Endothelial cell of umbilical vein (primary cell): ENCODE results near the gene SMARCE1. TPM values are rescaled to one million over a fixed set of nuclear protein-coding genes. Genes with fewer than 3 reads are reported as not detected.

Experiments
- BruUV-seq: library from RNA; stranded (reverse); fragments of 400-500 nt; replicated peaks from 2 replicates; lab custom pipeline; 2021; lab: Mats Ljungman, UMichigan
- CTCF ChIA-PET: fragments of 300-600, 350-600 bp; sonication (Branson Sonifier 250); formaldehyde crosslinking; loops from one replicate; lab custom pipeline; 2021; ENCODE audit warnings: antibody characterized with exemption, inconsistent platforms; lab: Charles Lee
- POLR2A ChIA-PET: fragments of 300-600, 350-600 bp; sonication (Branson Sonifier 250); formaldehyde crosslinking; loops from one replicate; lab custom pipeline; 2021; ENCODE audit warnings: antibody characterized with exemption, inconsistent platforms; lab: Charles Lee
- DNase-seq: peaks from one replicate; pipeline ENCODE4 v3.0.0-alpha.2; 2011; ENCODE audit warnings: low read depth, low spot score
- FAIRE-seq: peaks from 2 replicates; lab custom pipeline; 2011; peaks lifted over from hg19 to GRCh38; lab: Jason Lieb, UNC
- H2AFZ ChIP-seq: 2 replicates; pipeline ENCODE4 v1.6.0; 2012; ENCODE audit warnings: low read depth, low read length, control low read depth, inconsistent platforms
- H3K27ac ChIP-seq: 2 replicates; pipeline ENCODE4 v1.5.1; 2011; ENCODE audit warnings: low read depth, mild to moderate bottlenecking, control low read depth, low read length, moderate library complexity; ENCODE audit not compliant: insufficient read depth
- H3K27me3 ChIP-seq, 2 experiments: 2 replicates each; pipeline versions ENCODE4 v1.6.0 to v1.6.1; 2011; ENCODE audit warnings: low read length in 2 of 2, mixed read lengths in 1 of 2; ENCODE audit not compliant: control insufficient read depth in 2 of 2, insufficient read depth in 2 of 2
- H3K36me3 ChIP-seq, 2 experiments: 2 replicates in 1 of 2; 3 replicates in 1 of 2; pipeline ENCODE4 v1.5.1; 2011; ENCODE audit warnings: low read length in 2 of 2, mild to moderate bottlenecking in 1 of 2, moderate library complexity in 1 of 2; ENCODE audit not compliant: control insufficient read depth in 2 of 2, insufficient read depth in 2 of 2; ENCODE audit errors: extremely low read depth in 1 of 2
- H3K4me1 ChIP-seq: 3 replicates; pipeline ENCODE4 v1.5.1; 2011; ENCODE audit warnings: mild to moderate bottlenecking, low read length; ENCODE audit not compliant: control insufficient read depth, insufficient read depth; ENCODE audit errors: extremely low read depth
- H3K4me2 ChIP-seq: 2 replicates; pipeline ENCODE4 v1.6.1; 2011; ENCODE audit warnings: low read length, control low read depth, mixed read lengths; ENCODE audit not compliant: insufficient read depth
- H3K4me3 ChIP-seq, 3 experiments: fragments of 200-600 bp in 1 of 3; sonication (generic), shearing (Covaris generic) in 1 of 3; replicated peaks in 1 of 3; 2 replicates each; pipeline ENCODE4 v1.5.1; 2011 to 2016; ENCODE audit warnings: control low read depth in 3 of 3, low read length in 3 of 3, mild to moderate bottlenecking in 2 of 3, inconsistent platforms in 1 of 3, low read depth in 1 of 3, moderate library complexity in 1 of 3; ENCODE audit not compliant: insufficient read depth in 1 of 3
- H3K79me2 ChIP-seq: 2 replicates; pipeline ENCODE4 v1.6.0; 2012; ENCODE audit warnings: low read length, inconsistent platforms; ENCODE audit not compliant: control insufficient read depth, insufficient read depth
- H3K9ac ChIP-seq: replicated peaks from 2 replicates; pipeline ENCODE3; 2011; ENCODE audit warnings: low read length, control low read depth; ENCODE audit not compliant: insufficient read depth; ENCODE audit errors: extremely low read depth
- H3K9me1 ChIP-seq: replicated peaks from 3 replicates; pipeline ENCODE4 v1.6.0; 2011; ENCODE audit warnings: mild to moderate bottlenecking, low read length; ENCODE audit not compliant: control insufficient read depth, insufficient read depth; ENCODE audit errors: extremely low read depth
- H3K9me3 ChIP-seq: replicated peaks from 2 replicates; pipeline ENCODE4 v1.5.1; 2012; ENCODE audit warnings: low read length, inconsistent platforms; ENCODE audit not compliant: control insufficient read depth, insufficient read depth
- H4K20me1 ChIP-seq: replicated peaks from 2 replicates; pipeline ENCODE3; 2011; ENCODE audit warnings: mild to moderate bottlenecking, low read length; ENCODE audit not compliant: control insufficient read depth, insufficient read depth; ENCODE audit errors: extremely low read depth
- CTCF ChIP-seq, 2 donors: IDR thresholded peaks; 1 replicate in 1 of 2; 2 replicates in 1 of 2; pipeline ENCODE4 v1.5.1; 2011; ENCODE audit warnings: low read length in 2 of 2, mild to moderate bottlenecking in 2 of 2, moderate library complexity in 2 of 2, control low read depth in 1 of 2, inconsistent platforms in 1 of 2, low read depth in 1 of 2; ENCODE audit not compliant: insufficient read depth in 1 of 2; ENCODE audit errors: extremely low read depth in 1 of 2
- EZH2 ChIP-seq: IDR thresholded peaks from 2 replicates; pipeline ENCODE4 v1.6.1; 2012; ENCODE audit warnings: borderline replicate concordance, low read depth, mild to moderate bottlenecking, moderate library complexity, low read length, inconsistent platforms; ENCODE audit not compliant: severe bottlenecking
- FOS ChIP-seq: IDR thresholded peaks from 2 replicates; pipeline ENCODE4 v1.6.1; 2011; ENCODE audit warnings: mild to moderate bottlenecking, low read length, moderate library complexity, borderline replicate concordance; ENCODE audit not compliant: insufficient read depth
- GATA2 ChIP-seq: IDR thresholded peaks from 2 replicates; pipeline ENCODE4 v1.7.0; 2011; ENCODE audit warnings: low read depth, mild to moderate bottlenecking, moderate library complexity, mixed read lengths, low read length; ENCODE audit not compliant: insufficient read length, insufficient read depth
- JUN ChIP-seq: IDR thresholded peaks from 2 replicates; pipeline ENCODE4 v1.6.1; 2011; ENCODE audit warnings: borderline replicate concordance, low read depth; ENCODE audit not compliant: insufficient read length, insufficient read depth
- MYC ChIP-seq: IDR thresholded peaks from one replicate; pipeline ENCODE4 v1.6.1; 2011; ENCODE audit warnings: mild to moderate bottlenecking, low read depth, low read length
- POLR2A ChIP-seq: IDR thresholded peaks from 2 replicates; pipeline ENCODE4 v1.6.1; 2012; ENCODE audit warnings: low read depth, mild to moderate bottlenecking, control low read depth, low read length
- POLR2AphosphoS5 ChIP-seq: IDR thresholded peaks from 2 replicates; pipeline ENCODE4 v1.6.1; 2012; ENCODE audit warnings: low read depth, mild to moderate bottlenecking, control low read depth, low read length, moderate library complexity; ENCODE audit not compliant: insufficient read depth
- dilution Hi-C: fragments of 300-500 bp; cut with MboI; formaldehyde crosslinking; loops from one replicate; pipeline ENCODE4 v1.15.0; 2019; ENCODE audit warnings: low sequenced_read_pairs; ENCODE audit not compliant: extremely low pct_ligation_motif_present
- intact Hi-C: fragments of 100-400 bp; cut with micrococcal nuclease; formaldehyde crosslinking; loops from one replicate; pipeline ENCODE4 v1.10.0; 2022
- polyA plus RNA-seq, 4 experiments: library from polyadenylated mRNA; depleted of rRNA in 3 of 4; stranded (reverse) in 3 of 4; unstranded in 1 of 4; fragments of >200 nt; gene quantifications; 2 replicates each; pipeline versions ENCODE4 v1.2.1 to v1.2.3, GENCODE V29; 2011 to 2012; ENCODE audit warnings: missing spikeins in 1 of 4
- total RNA-seq: library from RNA; stranded (reverse); gene quantifications from 2 replicates; pipeline ENCODE4 v1.2.3, GENCODE V29; 2021
- TF ChIP-seq, protein P1 (sequence below): IDR thresholded peaks from 2 replicates; pipeline ENCODE4 v1.6.1; 2011; ENCODE audit not compliant: insufficient read depth, insufficient read length

Gene SMARCE1
- total and polyA plus RNA-seq, 2 donors (not counting 3 experiments of a cell fraction or from before 2014, with no cell fraction given): 28.4 to 127 TPM

DNA sequence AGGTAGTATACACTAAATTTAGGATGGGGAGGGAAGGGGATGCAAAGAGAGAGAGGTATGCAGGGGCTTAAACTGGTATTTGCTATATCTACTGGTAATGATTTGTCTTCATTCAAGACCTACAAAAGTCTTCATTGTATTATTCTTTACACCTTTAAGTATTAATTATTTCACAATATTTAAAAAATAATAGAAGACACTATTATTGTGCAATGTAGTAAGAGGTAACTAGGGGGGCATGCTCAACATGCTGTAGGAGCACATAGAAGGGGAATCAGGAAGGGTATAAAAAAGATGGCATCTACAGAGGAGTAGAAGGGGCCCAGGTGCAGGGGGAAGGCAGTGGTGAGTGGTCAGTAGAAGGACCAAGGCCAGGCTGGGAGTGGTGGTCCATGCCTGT, 67.5 kb downstream of the SMARCE1 start:
- POLR2A ChIA-PET: no interaction called here

More for the DNA sequence above, 67.5 kb downstream of the SMARCE1 start:
- FAIRE-seq (no peak), DNase-seq (no peak)
- no peak for TF ChIP-seq POLR2AphosphoS5
- TF ChIP-seq, protein P1, sequence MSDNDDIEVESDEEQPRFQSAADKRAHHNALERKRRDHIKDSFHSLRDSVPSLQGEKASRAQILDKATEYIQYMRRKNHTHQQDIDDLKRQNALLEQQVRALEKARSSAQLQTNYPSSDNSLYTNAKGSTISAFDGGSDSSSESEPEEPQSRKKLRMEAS: no peak
- TF ChIP-seq POLR2A: no peak
- TF ChIP-seq JUN: no peak
- TF ChIP-seq EZH2: no peak
- TF ChIP-seq CTCF (IDR thresholded peaks at IDR 0.05; ENCODE audit: extremely low read depth in 1 of 2, insufficient read depth in 1 of 2, low read depth in 1 of 2, low read length in 2 of 2): no peak
- TF ChIP-seq FOS: no peak
- no peak for TF ChIP-seq MYC
- TF ChIP-seq GATA2: no peak
- intact Hi-C loops: no loop called here
- Histone ChIP-seq H4K20me1 (no peaks in the 10 kb centered on the region), H3K9me1 (no peaks in the 10 kb centered on the region), H3K36me3 (no peaks in the 10 kb centered on the region), H2AFZ (no peak overlapping the region), H3K9ac (no peak overlapping the region), H3K27ac (no peak overlapping the region), H3K4me2 (no peak overlapping the region), H3K79me2 (no peaks in the 10 kb centered on the region), H3K9me3 (no peaks in the 10 kb centered on the region), H3K27me3 (peaks cover 7 to 16% of the 10 kb centered on the region in 2 experiments), H3K4me1 (peaks cover 18% of the 10 kb centered on the region), H3K4me3 (no peak overlapping the region)
- dilution Hi-C loops: no loop called here
- no TSS peak for BruUV-seq
- CTCF ChIA-PET: no interaction called here
